ENCODE data around the gene LPP.

DNA sequence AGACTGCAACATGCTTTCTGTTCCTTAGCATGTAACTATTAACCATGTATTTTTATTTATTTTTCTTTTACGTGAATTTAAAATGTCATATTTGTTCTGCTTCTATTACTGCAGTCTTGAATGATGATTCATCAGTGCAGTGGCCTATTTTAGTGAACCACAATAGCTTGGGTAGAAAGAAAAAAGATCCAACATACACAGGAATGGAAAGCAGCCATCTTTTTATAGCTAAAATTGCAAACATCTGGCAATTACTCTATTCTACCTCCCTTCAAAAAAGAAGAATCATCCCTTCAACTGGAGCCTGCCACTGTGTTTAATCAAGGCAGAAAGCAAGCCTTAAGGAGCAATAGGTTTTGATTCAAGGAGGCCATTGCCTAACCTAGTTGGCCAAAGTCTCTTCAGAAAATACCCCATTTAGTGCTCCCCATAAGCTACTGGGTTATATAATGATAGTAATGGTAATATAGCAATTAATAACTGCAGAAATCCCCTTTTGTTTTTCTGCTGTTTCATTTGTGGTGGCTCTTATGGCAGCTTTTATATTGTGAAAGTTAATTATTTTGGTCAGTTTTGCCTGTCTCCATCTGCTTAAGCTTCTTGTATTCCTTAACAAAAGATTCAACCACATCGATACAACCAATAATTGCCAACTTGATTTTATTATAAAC lies 267.3 kb downstream of the LPP start:
- TF ChIP-seq, protein P1, sequence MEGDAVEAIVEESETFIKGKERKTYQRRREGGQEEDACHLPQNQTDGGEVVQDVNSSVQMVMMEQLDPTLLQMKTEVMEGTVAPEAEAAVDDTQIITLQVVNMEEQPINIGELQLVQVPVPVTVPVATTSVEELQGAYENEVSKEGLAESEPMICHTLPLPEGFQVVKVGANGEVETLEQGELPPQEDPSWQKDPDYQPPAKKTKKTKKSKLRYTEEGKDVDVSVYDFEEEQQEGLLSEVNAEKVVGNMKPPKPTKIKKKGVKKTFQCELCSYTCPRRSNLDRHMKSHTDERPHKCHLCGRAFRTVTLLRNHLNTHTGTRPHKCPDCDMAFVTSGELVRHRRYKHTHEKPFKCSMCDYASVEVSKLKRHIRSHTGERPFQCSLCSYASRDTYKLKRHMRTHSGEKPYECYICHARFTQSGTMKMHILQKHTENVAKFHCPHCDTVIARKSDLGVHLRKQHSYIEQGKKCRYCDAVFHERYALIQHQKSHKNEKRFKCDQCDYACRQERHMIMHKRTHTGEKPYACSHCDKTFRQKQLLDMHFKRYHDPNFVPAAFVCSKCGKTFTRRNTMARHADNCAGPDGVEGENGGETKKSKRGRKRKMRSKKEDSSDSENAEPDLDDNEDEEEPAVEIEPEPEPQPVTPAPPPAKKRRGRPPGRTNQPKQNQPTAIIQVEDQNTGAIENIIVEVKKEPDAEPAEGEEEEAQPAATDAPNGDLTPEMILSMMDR (optimal IDR thresholded peaks at IDR 0.05 in 1 of 3, IDR thresholded peaks at IDR 0.05 in 1 of 3, conservative IDR thresholded peaks at IDR 0.05 in 1 of 3; ENCODE audit: extremely low read depth in 1 of 3, insufficient read depth in 2 of 3, low read length in 3 of 3), result no peak
- no peak for TF ChIP-seq EZH2 (IDR thresholded peaks at IDR 0.05; ENCODE audit: low read length)

Data from keratinocyte (primary cell).